HG03575 (cell line): ENCODE measurements around the gene MS4A4A.

Source experiments
- ATAC-seq: cut with Tn5 transposase; IDR thresholded peaks from one replicate; pipeline ENCODE4 v1.9.1; 2021; ENCODE audit not compliant: unreplicated experiment, insufficient number of reproducible peaks, low FRiP score; ENCODE audit errors: extremely low read depth

Gene MS4A4A

DNA sequence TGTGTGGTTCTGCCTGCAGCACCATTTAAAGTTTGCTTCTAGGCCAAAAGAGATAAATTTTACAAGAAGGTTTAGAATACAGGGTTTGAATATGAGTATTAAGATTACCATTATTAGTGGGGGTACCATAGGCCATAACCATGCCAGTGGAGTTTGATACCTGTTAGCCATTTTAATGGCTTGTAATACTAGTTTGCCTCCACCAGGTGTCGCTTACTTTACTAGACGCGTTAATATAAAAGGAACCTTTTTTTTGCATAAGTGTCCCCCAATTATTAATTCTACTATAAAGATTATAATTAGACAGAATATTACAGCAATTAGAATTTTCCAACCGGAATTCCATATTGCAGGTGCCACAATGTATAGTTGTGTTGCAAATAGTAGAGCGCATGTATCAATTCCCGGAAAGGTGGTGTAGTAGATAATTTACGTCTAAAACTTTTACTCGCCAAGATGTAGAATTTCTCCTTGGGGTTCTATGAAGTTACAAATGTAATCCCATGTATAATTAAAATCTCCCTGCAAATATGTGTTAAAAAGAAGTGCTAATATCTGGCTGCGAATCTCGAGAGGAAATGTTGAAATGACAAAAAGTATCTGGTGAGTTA, 62.7 kb downstream of the MS4A4A start:
- ATAC-seq, result no peak

DNA sequence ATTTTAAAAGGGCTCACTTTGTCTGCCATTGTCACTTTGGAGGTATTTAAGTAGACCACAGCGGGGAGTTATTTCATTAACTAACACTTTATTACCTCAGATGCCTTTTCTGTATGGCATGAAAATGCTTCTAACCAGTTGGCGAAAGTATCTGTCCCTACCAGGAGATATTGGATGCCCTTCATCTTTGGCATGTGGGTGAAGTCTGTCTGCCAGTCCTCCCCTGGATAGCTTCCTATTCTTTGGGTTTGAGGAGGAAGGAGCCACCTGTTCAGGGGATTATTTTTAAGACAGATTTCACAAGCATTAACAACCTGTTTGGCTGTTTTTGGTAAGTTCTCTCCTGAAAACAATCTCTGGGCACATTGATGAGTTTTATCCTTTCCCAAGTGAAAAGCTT, 63.7 kb downstream of the MS4A4A start:
- ATAC-seq, result no peak

DNA sequence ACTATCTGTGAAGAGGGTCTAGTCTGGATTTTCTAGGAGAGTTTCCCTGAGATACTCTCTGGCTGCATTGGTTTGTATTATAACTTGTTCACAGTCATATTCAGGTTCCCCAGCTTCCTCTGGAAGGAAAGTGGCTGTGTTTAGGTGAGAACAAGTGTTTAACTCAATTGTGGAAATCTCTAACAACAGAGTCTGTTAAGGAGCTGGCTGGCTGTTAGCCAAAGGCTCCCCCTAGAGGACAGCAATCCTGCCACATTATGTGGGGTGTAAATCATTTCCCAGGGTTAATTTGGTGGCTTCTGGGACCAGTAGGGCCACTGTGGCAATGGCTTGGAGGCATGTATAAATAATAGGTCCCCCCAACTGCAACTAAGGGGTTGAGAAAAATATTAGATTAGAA, 65.0 kb downstream of the MS4A4A start:
- ATAC-seq, result no peak

GRCh38 chr11:60347084-60347797, 66.8 kb downstream of the MS4A4A start:
- no peak for ATAC-seq

GRCh38 chr11:60348116-60348515, 67.7 kb downstream of the MS4A4A start:
- ATAC-seq, result no peak

- ATAC-seq, result no peak
Observed at GRCh38 chr11:60349990-60350389, 69.5 kb downstream of the MS4A4A start.

DNA sequence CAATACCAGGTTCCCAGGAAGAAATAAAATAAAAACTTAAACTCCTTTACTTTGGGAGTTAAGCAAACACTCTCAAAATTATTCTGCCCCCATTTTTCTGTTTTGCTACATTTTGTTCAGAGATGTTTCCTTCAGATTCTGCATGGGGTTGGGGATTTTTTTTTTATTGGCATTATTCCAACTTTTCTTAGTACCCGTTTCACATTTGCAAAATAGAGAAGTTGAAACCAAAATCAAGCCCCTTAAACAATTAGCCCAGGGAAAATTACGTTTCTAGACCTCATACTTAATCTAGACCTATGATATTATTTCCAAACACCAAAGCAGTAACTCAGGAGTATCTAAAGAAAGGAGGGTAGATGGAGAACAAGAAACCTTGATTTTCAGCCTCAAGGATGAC, 77.3 kb downstream of the MS4A4A start:
- no peak for ATAC-seq
